ENCODE results near the gene PRSS38.

DNA sequence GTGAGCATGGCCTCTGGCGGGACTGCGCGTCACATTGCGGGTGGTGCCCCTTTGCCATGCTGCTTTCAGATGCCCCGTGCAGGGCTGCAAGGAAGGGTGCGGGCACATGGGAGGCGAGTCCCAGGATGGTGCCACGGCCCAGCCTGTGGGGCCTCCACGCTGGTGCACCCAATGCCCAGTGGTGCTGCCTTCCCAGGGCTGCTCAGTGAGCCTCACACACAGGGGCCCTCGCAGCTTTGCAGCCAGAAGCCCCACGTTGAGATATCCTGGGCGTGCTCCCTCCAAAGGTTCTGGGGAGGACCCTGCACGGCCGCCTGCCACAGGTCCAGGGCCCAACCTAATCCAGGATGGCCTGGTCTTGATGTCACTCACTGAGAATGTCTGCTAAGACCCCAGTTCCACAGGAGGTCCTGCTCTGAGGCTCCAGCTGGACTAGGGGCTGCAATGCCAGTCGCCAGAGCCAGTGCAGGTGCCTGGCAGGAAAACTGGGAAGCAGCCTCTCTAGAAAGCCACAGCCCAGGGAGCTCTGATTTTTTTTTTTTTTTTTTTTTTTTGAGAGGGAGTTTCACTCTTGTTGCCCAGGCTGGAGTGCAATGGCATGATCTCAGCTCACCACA lies 34.1 kb upstream of the PRSS38 start:
- TF ChIP-seq, protein P1, sequence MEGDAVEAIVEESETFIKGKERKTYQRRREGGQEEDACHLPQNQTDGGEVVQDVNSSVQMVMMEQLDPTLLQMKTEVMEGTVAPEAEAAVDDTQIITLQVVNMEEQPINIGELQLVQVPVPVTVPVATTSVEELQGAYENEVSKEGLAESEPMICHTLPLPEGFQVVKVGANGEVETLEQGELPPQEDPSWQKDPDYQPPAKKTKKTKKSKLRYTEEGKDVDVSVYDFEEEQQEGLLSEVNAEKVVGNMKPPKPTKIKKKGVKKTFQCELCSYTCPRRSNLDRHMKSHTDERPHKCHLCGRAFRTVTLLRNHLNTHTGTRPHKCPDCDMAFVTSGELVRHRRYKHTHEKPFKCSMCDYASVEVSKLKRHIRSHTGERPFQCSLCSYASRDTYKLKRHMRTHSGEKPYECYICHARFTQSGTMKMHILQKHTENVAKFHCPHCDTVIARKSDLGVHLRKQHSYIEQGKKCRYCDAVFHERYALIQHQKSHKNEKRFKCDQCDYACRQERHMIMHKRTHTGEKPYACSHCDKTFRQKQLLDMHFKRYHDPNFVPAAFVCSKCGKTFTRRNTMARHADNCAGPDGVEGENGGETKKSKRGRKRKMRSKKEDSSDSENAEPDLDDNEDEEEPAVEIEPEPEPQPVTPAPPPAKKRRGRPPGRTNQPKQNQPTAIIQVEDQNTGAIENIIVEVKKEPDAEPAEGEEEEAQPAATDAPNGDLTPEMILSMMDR (IDR thresholded peaks at IDR 0.05): no peak
- TF ChIP-seq POLR2AphosphoS5 (IDR thresholded peaks at IDR 0.05): no peak
